Heart left ventricle (tissue), 13 donors: ENCODE data around the gene TLE5.

Source experiments
- CTCF ChIP-seq, 12 donors: fragments of 200-600 bp; sonication (generic) in 4 of 12; IDR thresholded peaks; one replicate each; pipeline versions ENCODE4 v1.5.0 to v1.8.0; 2018 to 2022; ENCODE audit warnings: antibody characterized with exemption in 12 of 12, mild to moderate bottlenecking in 5 of 12
- POLR2A ChIP-seq, 2 donors: fragments of 450-650 bp; IDR thresholded peaks; one replicate each; pipeline ENCODE4 v1.6.1; 2017; ENCODE audit warnings: antibody characterized with exemption in 2 of 2, mild to moderate bottlenecking in 2 of 2, moderate library complexity in 2 of 2
- donor health status: ischemic (EF 13 %, LVEDD 7.1; RV severe dilation, severe dysfunction).
- donor health status: DM: no; HTN: yes; CAD: no.
- donor health status: DM: no; HTN: no; CAD: no.
- donor health status: ischemic (EF 25% LVEDD 6.9; RV normal size, moderate dysfunction).
- donor health status: ischemic (EF 25% LVEDD 5.7; RV mildly dilated, moderate dysfunction).
- donor health status: ischemic (EF 35%, LVEDD 5.7; RV mildly dilated, moderate dysfunction).
- donor health status: nonischemic (EF 11% LVEDD 7.7; RV severe dilation, severe dysfunction).
- donor health status: DM: yes; HTN: yes; CAD: no.
- donor health status: PGD.
- donor health status: ischemic (EF 29% LVEDD 5.4; RV normal size, mild dysfunction).
- donor health status: nonischemic (EF 23%, LVEDD 6.1; RV moderate dilation, normal function).

- TF ChIP-seq CTCF (IDR thresholded peaks at IDR 0.05): no peak
- TF ChIP-seq POLR2A (IDR thresholded peaks at IDR 0.05): no peak
Measured at GRCh38 chr19:3020321-3020960, 41.9 kb downstream of the TLE5 start.
